HepG2 (cell line): ENCODE measurements around the gene FUT6.
"Not testable (repeated sequence)": the region's sequence is repeated elsewhere in the genome, so short reads cannot be mapped to it uniquely, and the experiment has no call there.

ENCODE experiments used
- CEBPB ChIP-seq: IDR thresholded peaks from 2 replicates; pipeline ENCODE4 v1.6.1; 2011; ENCODE audit warnings: low read depth, low read length, improper control_type of control experiment, borderline replicate concordance
- NR3C1 ChIP-seq: sonication (generic); formaldehyde crosslinking; IDR thresholded peaks from 2 replicates; pipeline ENCODE4 v1.4.0; 2020; ENCODE audit warnings: missing genetic modification reagents
- TBL1XR1 ChIP-seq: fragments of 150-350 bp; IDR thresholded peaks from 2 replicates; pipeline ENCODE4 v1.6.1; 2014; ENCODE audit warnings: borderline replicate concordance, low read length; ENCODE audit not compliant: partially characterized antibody
- ZNF589 ChIP-seq: sonication (generic); formaldehyde crosslinking; conservative IDR thresholded peaks from 2 replicates; pipeline ENCODE4 v1.8.0; 2022; ENCODE audit warnings: mild to moderate bottlenecking, moderate library complexity, missing genetic modification reagents

DNA sequence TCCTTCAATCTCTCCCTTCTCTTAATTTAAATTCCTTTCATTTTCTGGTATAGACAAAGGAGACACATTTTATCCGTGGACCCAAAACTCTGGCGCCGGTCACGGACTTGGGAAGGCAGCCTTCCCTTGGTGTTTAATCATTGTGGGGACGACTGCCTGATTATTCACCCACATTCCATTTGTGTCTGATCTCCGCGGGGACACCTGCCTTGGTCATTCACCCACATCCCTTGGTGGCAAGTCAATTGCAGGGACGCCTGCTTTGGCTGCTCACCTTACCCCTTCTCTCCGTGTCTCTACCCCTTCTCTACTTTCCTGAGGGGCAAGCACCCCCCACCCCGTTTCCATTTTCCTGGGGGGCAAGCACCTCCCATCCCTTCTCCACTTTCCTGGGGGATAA is 8.3 kb upstream of the FUT6 start:
- not testable (repeated sequence) for TF ChIP-seq CEBPB; TBL1XR1; NR3C1; ZNF589 (CRISPR knock-in tag)
